ENCODE data around the gene LRRC46.

The LRRC46 gene

GRCh38 chr17:47851764-47852112 lies 20.3 kb downstream of the LRRC46 start:
- peak; percentile 66 for DNase-seq (ENCODE audit: low spot score)

DNA sequence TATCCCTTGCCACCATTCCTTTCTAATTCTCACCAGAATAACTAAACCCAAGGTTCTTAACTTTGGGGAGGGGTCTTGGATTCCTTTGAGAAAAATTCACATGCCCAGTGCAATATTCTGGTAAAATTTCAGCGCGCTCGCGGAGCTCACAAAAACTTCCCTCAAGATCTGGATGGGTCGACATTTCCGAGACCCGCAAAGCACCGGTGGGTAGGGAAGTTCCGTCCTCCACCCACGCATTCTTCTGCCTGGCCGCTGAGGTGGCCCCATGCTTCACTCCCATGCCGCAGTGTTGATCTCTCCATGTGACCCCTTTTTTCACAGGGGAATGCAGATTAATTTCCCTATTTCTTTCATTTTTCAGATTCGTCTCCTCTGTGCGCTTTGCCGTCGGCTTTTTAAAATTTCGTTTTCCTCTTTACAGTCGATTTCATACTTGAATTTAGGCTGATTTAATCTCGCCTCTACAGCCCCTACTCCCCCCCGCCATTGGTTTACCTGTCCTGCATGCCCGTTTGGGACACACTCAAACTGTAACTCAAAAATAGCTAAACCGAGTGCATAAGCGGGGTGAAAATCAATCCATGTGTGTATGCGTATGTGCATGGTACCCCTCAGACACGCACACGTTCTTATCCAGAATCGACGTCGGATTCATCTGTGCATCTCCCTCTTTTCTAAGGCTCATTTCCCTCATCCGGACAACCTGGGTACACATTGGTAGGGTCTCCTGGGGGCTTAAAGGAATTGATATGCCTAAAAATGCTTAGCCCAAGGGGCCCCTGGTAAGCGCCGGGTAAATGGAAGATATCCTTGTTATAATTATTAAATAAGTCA lies 20.9 kb downstream of the LRRC46 start:
- no peak for DNase-seq (ENCODE audit: low spot score)

- DNase-seq (ENCODE audit: low spot score), result no peak
These were observed 22.1 kb downstream of the LRRC46 start for GRCh38 chr17:47853616-47854015.

DNA sequence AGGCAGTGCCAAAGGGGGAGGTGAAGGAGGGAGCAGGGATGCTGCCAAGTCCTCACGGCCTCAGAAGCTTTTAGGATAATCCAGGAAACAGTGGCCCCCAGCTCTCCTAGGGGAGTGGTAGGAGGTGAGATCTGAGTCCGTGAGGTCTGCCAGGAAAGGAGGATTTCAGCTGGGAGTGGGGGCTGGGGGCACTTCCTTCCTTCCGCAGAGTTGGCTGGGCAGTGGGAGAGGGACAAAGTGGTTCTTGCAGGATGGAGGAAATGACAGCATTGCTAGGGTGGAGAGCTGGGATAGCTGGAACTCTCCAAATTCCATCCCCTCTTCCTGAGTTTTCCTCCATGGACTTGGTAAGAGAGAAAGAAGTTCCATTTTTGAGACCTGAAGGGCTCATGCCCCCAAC lies 24.3 kb downstream of the LRRC46 start:
- DNase-seq (ENCODE audit: low spot score), result no peak

DNA sequence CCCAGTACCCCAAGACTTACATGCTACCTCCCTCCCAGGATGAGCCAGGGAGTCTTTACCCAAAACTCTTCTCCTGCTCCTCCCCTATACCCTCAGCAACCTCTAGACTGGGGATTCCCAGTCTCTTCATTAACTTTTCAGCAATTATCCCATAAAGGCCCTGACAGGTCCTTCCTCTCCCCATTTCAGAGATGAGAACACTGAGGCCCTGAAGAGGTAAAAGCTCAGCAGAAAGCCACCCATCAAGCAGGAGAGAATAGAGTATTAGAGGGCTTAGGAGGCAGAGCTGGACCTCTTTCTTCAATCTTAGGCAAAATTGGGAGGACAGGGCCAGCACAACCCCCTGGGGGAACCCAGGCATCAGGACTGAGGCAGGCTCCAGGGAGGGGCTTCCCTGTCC lies 25.4 kb downstream of the LRRC46 start:
- DNase-seq (ENCODE audit: low spot score), result no peak

DNA sequence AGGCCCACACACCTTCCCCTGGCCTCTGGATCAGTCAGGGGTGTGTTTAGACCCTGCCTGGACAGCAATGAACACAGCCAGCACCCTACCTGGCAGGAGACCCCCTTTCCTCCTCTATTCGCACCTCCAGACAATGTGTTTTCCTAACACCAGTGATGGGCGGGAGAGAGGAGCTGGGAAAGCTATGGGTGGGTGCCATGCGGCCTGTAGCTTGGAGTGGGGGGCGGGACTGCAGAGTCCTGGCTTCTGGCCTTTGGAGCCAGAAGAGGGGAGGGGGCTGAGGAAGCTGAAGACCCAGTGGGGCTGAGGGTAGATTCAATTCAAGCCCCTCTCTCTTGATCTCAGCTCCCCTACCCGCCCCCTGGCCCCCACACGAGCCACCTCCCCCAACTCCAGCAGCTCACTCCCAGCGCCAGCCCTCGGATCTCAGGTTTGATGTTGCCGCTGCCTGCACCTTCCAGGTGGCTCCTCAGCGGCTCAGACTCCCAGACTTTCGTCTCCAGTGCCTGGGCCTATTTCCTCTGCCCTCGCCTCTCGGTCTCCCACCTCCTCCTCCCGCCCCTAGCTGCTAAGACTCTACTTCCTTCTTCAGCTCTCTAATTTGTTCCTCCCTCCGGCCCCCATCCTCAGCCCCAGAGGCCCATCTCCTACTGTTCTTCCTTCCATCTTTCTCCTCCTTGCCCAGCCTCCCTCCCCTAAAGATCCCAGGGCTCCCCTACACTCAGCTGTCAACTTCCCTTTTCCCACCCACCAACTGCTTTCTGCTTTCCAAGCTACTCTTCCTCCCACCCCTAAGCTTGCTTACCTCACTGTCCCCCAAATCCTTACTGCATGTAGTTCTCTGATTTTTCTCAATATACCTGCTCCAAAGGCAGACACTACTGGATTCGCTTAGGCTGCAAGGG lies 26.3 kb downstream of the LRRC46 start:
- no peak for DNase-seq (ENCODE audit: low spot score)

- no peak for DNase-seq (ENCODE audit: low spot score)
These were observed 28.9 kb downstream of the LRRC46 start for GRCh38 chr17:47860386-47860785.

- no peak for DNase-seq (ENCODE audit: low spot score)
These were observed 31.4 kb downstream of the LRRC46 start for GRCh38 chr17:47862621-47863440.

DNA sequence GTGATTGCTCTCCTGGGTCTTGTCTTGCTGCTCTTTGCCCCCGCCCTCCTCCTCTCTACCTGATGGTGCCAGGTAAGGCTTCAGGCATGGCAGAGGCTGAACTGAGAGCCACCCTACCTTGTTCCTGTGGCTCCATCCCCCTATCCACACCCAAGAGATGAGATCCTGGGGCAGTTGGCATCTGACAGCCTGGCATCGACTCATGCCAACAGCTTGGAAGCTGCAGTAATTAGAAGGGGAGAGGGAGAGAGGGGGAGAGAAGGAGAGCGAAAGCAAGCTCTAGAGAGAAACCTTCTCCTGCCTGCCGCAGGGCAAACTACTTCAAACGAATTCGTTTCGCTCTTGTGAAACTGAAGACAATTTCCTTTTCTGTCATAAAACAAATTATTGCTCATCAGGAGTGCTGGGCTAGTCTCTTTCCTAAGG lies 33.3 kb downstream of the LRRC46 start:
- no peak for DNase-seq (ENCODE audit: low spot score)

- DNase-seq (ENCODE audit: low spot score), result no peak
These were observed 35.5 kb downstream of the LRRC46 start for GRCh38 chr17:47866941-47867340.

DNA sequence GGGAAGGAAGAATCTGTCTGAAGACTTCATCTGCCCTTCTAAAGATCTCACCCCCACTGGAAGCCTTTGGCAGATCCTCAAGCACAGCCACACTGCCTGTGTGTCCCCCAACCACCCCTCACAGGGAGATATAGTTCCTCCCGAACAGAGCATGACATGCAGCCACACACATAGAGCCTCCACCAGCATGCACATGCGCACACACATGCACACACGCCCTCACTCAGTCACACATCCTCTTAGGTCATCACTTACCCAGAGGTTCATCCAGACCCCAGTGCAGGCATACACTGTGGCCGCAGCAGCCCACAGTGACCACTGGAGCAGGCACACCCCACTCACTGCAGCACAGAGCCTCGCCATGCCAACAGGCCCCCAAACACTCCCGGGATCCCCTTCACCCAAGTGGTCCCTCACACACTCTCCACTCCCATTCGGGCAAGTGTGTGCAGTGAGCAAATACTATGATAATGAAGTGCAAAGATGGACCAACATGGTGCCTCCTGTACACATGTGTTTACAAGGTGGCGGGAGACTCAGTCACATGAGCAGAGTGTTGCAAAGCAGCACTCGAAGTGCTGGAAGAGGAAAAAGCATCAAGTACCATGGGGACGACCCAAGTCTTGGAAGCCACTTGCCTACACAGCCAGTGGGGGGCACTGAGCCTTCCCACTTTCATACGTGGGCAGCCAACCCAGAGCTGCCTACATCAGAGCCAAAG lies 36.5 kb downstream of the LRRC46 start:
- no peak for DNase-seq (ENCODE audit: low spot score)

DNA sequence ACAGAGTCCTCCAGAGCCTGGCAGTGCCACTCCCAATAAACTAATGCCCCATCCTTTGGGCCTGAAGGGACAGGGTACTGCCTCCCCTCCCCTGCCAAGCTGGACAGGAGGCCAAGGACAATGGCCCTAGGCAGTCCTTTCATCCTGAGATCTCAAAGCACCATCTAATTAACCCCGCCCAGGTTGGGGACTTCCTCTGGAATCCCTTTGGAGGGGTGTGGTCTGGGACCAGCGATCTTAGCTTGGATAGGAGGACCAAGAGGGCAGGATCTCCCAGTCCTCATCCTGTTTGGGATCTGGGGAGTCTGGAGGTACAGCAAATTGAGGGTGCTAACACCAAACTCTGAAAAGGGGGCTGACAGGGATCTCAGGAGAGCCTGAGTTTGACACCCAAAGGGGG lies 37.6 kb downstream of the LRRC46 start:
- no peak for DNase-seq (ENCODE audit: low spot score)

- DNase-seq (ENCODE audit: low spot score), result no peak
These were observed 38.6 kb downstream of the LRRC46 start for GRCh38 chr17:47870056-47870455.

GRCh38 chr17:47871048-47871447 lies 39.6 kb downstream of the LRRC46 start:
- DNase-seq (ENCODE audit: low spot score), result no peak

DNA sequence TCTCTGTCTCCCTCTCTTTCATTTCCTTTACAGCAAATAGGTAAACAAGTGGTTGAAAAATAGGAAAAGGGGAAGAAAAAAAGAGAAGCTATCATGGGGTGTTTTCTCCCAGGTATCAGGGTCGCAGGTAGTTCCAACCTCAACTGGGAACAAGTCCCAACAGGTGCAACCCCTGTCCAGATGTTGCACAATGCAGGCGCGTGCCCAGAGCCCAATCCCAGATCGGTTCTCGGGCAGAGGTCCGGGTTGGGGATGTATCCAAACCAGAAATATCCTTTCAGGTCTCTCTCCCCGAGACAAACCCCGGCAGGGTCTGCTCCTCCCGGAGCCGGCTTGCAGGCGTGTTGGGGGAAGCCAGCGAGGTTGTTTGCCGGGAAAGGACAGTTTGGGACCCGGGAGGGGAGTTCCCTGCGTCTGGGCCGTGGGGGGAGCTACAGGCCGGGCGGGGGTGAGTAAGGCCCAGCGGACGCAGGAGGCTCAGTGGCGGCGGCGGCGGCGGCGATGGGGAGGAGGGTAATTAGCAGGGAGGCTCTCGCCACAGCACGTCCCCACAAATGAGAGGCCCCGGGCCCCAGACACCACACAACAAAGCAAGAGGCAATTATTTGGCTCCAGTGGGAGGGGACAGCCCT lies 40.7 kb downstream of the LRRC46 start:
- peak; percentile 77 for DNase-seq (ENCODE audit: low spot score)

DNA sequence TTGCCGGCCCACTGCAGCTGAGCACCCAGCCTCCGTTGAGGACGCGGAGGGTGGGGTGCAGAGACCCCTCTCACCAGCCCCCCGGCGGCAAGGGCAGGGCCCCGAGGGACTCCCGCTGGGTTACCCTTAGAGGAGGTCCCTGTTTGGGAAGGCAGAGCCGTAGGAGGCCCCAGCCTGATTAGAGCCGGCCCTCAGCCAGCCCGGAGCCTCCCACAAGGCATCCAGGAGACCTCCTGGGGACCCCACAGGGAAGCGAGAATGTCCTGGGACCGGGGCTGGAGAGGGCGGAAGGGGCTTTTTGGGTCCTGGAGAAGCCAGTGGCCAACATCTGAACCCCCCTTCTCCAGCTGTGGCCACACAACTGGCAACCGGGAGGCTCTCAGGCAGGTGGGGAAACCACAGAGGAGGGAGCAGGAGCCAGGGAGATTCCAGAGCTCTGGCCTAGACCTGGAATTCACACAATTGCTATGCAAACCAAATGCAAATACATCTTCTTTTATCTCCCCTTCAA lies 41.2 kb downstream of the LRRC46 start:
- DNase-seq (ENCODE audit: low spot score), result peak; percentile 66

- no peak for DNase-seq (ENCODE audit: low spot score)
These were observed 42.0 kb downstream of the LRRC46 start for GRCh38 chr17:47873200-47874090.

DNA sequence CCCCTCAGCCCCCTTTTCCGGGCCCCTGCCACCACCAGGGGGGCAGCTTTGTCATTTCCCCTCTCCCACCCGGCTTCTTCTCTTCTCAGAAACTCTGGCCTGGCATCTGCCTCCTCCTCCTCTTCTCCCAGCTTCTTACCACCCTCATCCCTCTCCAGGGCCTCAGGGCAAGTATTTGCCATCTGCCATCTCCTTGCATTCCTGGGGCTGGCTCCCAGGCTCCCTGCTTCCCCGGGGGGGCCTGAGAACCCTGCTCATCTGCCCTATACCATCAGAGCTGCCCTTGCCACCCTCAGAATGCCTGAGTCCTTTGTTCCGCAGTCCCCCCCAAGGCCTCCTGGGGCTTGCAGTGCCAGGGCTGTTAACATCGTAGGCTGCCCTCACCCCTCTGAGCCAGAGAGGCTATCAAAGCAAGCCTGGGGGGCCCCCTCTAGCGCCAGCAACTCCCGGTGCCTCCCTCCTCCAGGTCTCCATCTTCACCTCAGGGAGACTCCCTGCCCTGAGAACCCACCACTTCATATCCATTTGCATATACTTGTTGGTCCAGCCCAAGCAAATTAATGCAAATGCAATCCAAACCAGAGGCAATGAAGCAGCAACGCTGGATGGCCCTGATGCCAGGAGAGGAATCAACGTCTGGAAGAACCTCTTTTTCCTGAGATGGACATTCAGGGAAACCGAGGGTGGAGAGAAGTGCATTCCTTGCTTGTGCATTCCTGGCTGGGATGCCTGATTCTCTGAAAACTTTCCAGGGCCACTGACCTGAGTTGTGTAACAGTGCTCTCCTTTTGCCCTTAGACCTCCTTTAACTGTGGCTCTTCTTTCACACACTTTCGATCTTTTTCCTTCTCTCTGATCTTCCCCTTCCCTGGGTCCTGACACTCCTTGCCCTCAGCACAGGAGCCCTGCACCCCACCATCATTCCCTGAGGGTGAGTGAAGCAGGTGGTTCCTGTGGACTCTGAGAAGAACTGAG lies 43.8 kb downstream of the LRRC46 start:
- no peak for DNase-seq (ENCODE audit: low spot score)
